GF-D8 (cell line): ENCODE data around the gene CASTOR2.
"Not testable (repeated sequence)": the region's sequence is repeated elsewhere in the genome, so short reads cannot be mapped to it uniquely, and the experiment has no call there.

Experiments used
- DNase-seq: peaks from one replicate; lab custom pipeline; 2025; lab: John Stamatoyannopoulos, UW

The CASTOR2 gene

DNA sequence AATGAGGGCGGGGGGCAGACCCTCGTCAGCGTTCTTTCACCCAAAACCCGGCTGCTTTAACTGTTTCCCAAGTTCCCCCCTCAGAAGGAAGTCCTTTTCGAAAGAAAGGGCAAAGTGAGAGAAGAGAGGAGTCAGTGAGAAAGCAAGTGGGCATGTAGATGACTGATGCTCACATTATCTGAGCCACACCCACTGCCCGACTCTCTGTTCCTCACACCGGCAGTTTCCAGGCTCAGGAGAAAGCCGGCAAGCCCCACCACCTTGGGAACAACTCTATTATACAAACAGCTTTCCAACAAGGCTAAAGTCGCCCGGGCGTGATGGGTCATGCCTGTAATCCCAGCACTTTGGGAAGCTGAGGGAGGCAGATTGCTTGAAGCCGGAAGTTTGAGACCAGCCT, 86.0 kb downstream of the CASTOR2 start:
- no peak for DNase-seq

DNA sequence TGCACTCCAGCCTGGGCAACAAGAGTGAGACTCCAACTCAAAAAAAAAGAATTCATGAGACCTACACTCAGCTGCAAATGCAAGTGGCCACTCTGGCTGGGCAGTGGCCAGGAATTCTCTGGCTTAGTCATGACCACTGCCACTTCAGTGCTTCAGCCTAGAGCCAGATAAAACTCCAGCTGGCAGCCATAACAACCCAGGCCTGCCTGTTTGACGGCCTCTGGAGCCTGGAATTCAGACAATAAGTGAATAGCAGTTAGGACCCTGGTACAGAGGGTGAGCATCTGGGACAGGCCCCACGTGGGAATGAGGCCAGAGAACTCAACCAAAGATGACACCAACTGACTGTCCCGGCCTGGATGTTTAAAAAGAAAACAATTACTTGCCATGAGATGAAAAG, 90.2 kb downstream of the CASTOR2 start:
- no peak for DNase-seq

DNA sequence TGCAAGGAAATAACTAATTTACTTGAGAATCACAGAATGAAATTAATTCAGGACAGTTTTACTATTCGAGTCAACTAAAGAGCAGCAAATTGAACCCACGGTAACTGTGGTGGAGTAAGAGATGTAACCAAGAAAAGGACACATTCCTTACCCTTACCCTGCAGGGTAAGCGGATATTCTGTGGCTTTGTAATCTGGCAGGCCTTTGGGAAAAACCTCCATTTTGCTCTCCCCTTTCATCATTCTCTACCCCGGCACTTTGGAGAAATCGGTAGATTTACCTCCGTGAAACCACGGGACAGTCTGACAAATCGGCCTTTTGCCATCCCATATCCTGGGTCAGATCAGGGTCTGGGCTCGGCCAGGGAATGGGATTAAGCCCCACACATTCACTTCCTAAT, 90.7 kb downstream of the CASTOR2 start:
- no peak for DNase-seq

DNA sequence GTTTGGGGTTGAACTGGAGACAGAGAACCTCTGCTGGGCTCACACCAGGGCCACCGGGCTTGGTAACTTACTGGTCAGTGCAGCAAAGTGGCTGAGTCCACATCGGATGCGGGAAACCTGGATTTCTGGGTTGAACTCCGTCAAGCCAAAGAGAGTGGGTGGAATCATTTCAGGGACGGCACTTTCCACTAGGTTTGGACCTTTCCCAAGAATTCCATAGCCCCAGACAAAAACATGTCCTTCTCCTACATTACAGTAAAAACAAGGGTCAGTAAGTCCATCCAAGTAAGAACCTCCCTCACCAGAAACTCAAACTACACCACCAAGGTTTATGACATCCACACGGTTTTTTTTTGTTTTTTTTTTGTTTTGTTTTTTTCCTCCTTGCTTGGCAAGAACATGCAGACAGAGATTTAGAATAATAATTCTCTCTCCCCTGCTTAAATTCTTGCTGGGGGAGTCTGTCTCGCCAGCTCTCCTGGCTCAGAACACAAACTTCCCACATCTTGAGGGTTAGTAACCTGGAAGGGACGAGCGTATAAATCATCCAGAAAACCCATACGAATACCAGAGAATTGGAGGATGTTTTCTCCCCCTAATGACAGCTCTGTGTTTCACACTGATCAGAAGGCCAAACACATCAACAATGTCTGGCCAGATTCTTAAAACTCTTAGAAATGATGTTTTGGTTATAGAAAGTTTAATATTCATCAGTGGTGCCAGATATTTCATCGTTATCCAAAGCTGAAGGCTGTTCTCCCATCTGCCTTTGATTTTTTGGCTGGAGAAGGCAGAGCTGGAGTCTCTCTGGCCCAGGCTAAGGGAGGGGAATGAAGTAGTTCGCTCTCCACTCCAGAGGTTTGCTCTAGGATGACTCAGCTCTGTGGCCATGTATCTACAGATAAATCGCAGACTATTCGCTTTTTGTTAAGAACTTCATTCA, 91.6 kb downstream of the CASTOR2 start:
- DNase-seq: no peak

DNA sequence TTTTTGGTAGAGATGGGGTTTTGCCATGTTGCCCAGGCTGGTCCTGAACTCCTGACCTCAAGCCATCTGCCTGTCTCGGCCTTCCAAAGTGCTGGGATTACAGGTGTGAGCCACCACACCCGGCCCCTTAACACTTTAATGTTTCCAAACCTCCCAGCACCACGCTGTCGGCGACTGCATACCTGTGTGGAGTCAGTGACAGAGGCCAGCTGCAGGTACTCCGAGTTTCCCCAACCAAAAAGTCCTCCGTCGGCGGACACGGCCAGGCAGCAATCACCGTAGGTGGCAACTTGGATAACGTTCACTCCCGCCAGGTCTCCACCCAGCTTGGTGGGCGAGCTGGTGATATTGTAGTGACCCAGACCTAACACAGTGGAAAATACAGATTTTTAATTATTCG, 93.9 kb downstream of the CASTOR2 start:
- no peak for DNase-seq

DNA sequence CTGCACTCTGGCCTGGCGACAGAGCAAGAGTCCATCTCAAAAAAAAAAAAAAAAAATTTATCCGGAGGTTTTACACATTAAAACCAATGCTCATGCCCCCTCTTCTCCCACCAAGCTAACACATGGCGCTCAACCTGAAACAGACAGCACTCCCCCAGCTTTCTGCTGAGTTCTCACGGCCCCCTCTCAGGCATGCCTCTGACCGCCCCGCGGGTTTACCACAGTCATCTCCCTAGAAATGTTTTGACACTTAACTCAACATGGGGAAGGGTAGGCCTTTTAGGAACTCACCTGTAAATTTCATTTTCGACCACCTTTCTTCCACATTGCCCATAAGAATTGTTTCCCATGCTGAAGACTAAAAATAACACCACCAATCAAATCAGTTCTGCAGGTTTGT, 99.8 kb downstream of the CASTOR2 start:
- no peak for DNase-seq

DNA sequence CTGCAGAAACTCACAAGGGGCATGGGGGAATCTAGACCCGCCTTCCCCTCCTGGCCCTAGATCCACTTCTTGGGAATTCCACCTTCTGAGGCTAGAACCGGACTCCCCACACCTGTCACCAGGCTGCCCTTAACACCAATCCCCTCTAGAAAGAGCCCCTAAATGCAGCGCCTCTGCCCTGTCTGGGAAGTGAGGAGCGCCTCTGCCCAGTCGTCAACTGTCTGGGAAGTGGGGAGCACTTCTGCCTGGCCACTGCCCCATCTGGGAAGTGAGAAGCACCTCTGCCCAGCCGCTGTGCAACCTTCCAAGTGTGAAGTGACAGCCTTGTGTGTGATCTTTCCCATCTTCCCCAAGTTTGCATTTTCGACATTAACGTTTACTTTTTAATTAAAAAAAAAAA, 100.3 kb downstream of the CASTOR2 start:
- DNase-seq: no peak

DNA sequence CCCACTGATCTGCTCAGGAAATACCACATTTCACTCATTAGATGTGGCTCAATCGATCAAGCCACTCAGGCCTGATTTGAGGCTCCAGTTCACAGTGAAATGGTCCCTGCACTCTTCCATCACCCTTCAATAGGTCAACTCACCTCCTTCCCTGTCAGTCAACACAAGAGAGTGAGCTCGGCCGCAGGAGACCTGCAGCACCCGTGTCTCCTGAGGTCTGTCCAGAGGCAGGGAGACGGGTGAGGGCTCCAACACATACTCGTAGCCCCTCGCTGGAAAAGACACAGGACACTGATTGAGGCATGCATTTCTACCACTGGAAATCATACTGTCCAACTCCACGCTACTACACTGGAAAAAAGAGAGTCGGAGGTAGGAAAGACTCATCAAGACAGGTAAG, 102.0 kb downstream of the CASTOR2 start:
- DNase-seq: no peak

DNA sequence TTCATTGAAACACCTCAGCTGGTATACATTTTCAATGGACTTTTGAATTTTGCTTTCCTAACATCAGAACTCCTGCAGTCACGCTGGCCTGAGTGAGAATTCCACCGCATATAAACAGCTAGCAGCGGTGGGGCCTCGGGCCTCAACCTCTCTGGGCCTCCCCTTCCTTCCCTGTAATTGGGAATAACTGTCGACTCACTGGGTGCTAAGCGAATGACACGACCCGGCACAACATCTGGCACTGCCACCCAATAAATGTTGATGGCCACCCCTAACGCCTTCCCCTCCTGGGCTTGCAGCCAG, 108.4 kb downstream of the CASTOR2 start:
- DNase-seq: no peak

DNA sequence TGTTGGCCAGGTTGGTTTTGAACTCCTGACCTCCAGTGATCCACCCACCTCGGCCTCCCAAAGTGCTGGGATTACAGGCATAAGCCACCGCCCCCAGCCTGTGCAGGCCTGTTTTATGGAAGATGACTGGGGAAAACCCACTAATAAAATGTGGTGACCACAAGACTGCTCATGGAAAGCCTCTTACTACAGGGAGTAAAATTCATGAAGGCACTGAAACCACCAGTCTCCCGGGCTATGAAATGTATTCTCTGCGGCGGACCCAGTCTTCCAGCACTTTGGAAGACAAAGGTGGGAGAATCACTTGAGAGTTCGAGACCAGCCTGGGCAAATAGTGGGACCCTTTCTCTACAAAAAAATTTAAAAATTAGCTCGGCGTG, 109.7 kb downstream of the CASTOR2 start:
- not testable (repeated sequence) for DNase-seq
